ENCODE measurements around the gene LHX6. TPM values are rescaled to one million over a fixed set of nuclear protein-coding genes. Genes with fewer than 3 reads are reported as not detected.

LHX6 gene
- total and polyA plus RNA-seq, 2 of the 13 experiments (the other 11 are each of a cell fraction or from before 2014, with no cell fraction given) = 1.1 to 1.3 TPM

- TF ChIP-seq ZNF142 (CRISPR knock-in tag; IDR thresholded peaks at IDR 0.05) (no peak), TRIM24 (CRISPR knock-in tag; IDR thresholded peaks at IDR 0.05) (no peak), PAXIP1 (CRISPR knock-in tag; conservative IDR thresholded peaks at IDR 0.05) (peak; percentile 75), MIER2 (CRISPR knock-in tag; IDR thresholded peaks at IDR 0.05) (peak; percentile 24; the same call in 1 of the 2 replicates), ARID5B (CRISPR knock-in tag; IDR thresholded peaks at IDR 0.05) (peak; percentile 61), NCOA5 (CRISPR knock-in tag; IDR thresholded peaks at IDR 0.05) (no peak), NCOR1 (IDR thresholded peaks at IDR 0.05; ENCODE audit: borderline replicate concordance, low read length) (0 out of 2 replicates have a peak, but pooled peaks have one; percentile 37), THRA (CRISPR knock-in tag; IDR thresholded peaks at IDR 0.05; ENCODE audit: borderline replicate concordance) (peak; percentile 31; the same call in 1 of the 2 replicates), XRCC5 (optimal IDR thresholded peaks at IDR 0.05; ENCODE audit: low read length) (peak; percentile 51), RXRA (CRISPR knock-in tag; IDR thresholded peaks at IDR 0.05) (peak; percentile 70), MIXL1 (CRISPR knock-in tag; IDR thresholded peaks at IDR 0.05) (no peak), TFE3 (CRISPR knock-in tag; IDR thresholded peaks at IDR 0.05) (no peak), ZNF615 (CRISPR knock-in tag; IDR thresholded peaks at IDR 0.05; ENCODE audit: borderline replicate concordance) (no peak), ZNF382 (CRISPR knock-in tag; IDR thresholded peaks at IDR 0.05; ENCODE audit: borderline replicate concordance) (no peak)
These were observed 40.4 kb downstream of the LHX6 start (continued) for GRCh38 chr9:122188369-122188768.

All from HepG2 (cell line).